Measurements from ENCODE around the gene C10orf105.

Gene C10orf105

DNA sequence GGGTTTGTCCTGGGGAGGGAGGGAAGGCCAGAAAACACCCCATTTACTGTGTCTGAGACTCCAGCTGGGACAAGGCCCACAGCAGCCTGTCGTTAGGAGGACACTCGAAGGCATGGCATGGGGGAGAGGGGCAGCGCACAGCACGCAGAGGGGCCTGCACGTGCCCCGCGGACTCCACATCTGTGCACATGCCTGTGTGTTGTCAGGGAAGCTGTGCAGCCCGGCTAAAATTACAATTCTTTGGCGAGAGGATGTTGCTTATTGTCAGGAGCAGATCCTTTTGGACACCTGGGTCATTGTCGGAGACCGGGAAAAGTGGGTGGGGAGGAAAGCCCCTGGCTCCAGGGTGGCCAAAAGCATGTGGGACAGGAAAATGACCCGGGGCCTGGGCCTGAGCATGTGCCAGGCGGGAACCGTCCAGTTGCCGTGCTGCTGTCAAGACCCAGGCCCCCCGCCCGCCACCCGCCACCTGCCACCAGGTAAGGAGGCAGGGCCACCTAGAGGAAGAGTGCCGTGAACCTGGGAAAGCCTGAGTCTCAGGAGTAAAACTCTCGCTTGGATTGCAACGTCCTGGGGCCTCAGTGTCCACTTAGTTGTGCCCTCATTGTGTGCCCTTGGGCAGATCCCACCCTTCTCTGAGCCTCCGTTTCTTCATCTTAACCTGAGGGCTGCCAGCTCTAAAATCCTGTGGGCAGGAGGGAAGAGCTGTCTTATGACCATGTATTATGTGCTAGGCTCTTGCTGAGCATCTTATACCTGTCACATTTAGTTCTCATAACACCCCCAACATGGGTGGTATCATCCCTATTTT lies 46.5 kb upstream of the C10orf105 start:
- DNase-seq: peak; percentile 49 to 77
- H3K4ac ChIP-seq (ENCODE audit: low read depth, low read length): no peak overlapping the region
- H2BK5ac ChIP-seq (ENCODE audit: low read depth, low read length, poor library complexity): peak overlapping the region; percentile 9
- peak overlapping the region; percentile 25 for H4K91ac ChIP-seq (ENCODE audit: low read depth, low read length)
- H2BK12ac ChIP-seq (ENCODE audit: low read length): peak overlapping the region; percentile 75
- no peak overlapping the region for H3K27ac ChIP-seq (ENCODE audit: low read depth, low read length)
- H2AFZ ChIP-seq (ENCODE audit: insufficient read depth, low read length, poor library complexity): peak overlapping the region; percentile 43
- H3K79me1 ChIP-seq (ENCODE audit: low read length): peaks cover 21% of the 10 kb centered on the region
- no peak overlapping the region for H3K9ac ChIP-seq (ENCODE audit: low read length)
- no peaks in the 10 kb centered on the region for H3K27me3 ChIP-seq (ENCODE audit: insufficient read depth, low read length)
- H2AK5ac ChIP-seq (ENCODE audit: low read length): peak overlapping the region; percentile 85
- peaks cover 3% of the 10 kb centered on the region for H3K9me3 ChIP-seq (ENCODE audit: insufficient read depth, low read depth, low read length)
- H3K23ac ChIP-seq (ENCODE audit: low read length): no peak overlapping the region
- WGBS (ENCODE audit: extremely low coverage, insufficient coverage, insufficient read length): no CpG with 5 or more reads among the region's 22 CpGs
- H3K79me2 ChIP-seq (ENCODE audit: control insufficient read depth, insufficient read depth, low read length, poor library complexity): peaks cover 2% of the 10 kb centered on the region
- peak overlapping the region; percentile 65 for H3K18ac ChIP-seq (ENCODE audit: low read length)
- peak overlapping the region; percentile 80 for H2BK120ac ChIP-seq (ENCODE audit: insufficient read depth, low read length, poor library complexity)
- H3K36me3 ChIP-seq (ENCODE audit: control insufficient read depth in 1 of 2, insufficient read depth in 2 of 2, low read length in 2 of 2): no peaks in the 10 kb centered on the region
- H4K12ac ChIP-seq (ENCODE audit: low read depth, low read length): no peak overlapping the region
- no peak overlapping the region for H3K4me2 ChIP-seq (ENCODE audit: low read length)
- no peak overlapping the region for H3K4me3 ChIP-seq (ENCODE audit: low read depth, low read length)
- H3K4me1 ChIP-seq (ENCODE audit: control insufficient read depth in 1 of 2, insufficient read depth in 2 of 2, low read length in 2 of 2): peaks cover 31 to 32% of the 10 kb centered on the region in 2 experiments
- H3K14ac ChIP-seq (ENCODE audit: low read length): peak overlapping the region; percentile 78
- peak overlapping the region; percentile 56 for H4K8ac ChIP-seq (ENCODE audit: low read depth, low read length)

DNA sequence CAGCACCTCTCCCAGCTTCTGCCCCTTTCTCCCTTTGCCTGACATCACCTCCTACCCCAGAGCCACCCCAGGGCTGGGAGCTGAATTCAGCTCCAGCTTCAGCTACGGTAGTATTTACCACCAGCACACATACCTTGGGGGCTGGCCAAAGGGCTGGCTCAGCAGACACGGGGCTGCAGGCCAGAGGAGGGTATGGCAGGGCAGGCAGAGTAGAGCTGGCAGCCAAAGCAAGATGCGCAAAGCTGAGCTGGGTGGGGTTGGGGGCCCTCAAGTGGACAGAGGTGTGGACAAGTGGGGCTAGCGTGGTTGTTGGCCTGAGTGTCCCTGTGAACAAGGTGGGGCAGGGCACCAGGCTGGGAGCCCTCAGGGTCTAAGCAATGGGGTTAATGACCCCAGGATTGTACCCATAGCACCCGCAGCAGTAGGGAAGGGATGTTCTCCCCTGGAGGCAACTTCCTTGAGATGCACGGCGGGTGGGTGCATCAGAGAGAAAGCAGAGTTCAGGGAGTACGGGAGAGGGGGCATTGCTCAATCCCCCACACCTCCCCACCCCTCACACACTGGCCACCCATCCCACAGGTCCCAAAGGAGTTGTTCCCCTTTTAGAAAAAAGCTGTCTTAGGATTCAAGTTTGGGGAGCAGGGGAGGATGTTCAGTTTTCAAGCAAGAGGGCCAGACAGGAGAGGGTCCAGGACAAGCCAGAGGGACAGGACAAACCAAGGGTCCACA lies 45.8 kb upstream of the C10orf105 start:
- peak overlapping the region; percentile 25 for H4K91ac ChIP-seq (ENCODE audit: low read depth, low read length)
- no peak overlapping the region for H2BK5ac ChIP-seq (ENCODE audit: low read depth, low read length, poor library complexity)

DNA sequence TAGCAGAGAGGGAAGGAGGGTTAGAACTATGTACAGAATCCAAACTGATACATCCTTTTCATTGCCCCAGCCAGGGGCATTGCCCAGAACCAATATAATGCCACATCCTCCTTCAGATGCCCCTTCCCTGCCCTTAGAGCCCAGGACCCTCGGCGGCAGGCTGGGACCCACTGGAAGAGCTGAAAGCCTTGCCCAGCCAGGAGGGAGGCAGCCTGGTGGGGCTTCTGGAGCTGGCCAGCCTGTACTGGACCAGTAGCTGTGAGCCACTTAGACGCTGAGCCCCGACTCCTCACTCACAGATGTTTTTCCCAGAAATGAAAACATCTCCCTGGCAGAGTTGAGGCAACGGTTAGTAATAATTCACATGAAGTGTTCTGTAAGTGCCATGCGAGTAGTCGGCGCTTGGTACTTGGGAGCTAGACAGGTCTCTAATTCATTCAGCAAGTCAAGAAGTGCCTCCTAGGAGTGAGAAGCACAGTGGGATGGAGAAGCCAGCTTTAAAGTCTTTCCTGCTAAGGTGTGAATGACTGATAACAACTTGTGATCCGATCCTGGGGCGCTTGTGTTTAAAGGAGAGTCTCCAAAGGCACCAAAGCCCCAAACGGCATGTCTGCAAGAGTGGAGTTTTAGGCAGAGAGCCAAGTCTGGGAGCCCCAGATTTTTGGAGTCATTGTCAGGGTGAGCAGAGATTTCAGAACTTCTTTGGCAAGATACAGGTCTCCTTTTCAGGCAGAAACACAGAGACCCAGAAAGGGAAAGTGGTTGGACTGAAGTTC lies 44.0 kb upstream of the C10orf105 start:
- Histone ChIP-seq H2BK12ac (ENCODE audit: low read length) (no peak overlapping the region), H2BK120ac (ENCODE audit: insufficient read depth, low read length, poor library complexity) (no peak overlapping the region), H3K27ac (ENCODE audit: low read depth, low read length) (no peak overlapping the region), H2BK5ac (ENCODE audit: low read depth, low read length, poor library complexity) (no peak overlapping the region), H3K4me3 (ENCODE audit: low read depth, low read length) (no peak overlapping the region), H3K4me2 (ENCODE audit: low read length) (no peak overlapping the region), H3K9ac (ENCODE audit: low read length) (no peak overlapping the region), H3K23ac (ENCODE audit: low read length) (no peak overlapping the region), H3K79me1 (ENCODE audit: low read length) (peaks cover 18% of the 10 kb centered on the region), H4K91ac (ENCODE audit: low read depth, low read length) (no peak overlapping the region), H3K79me2 (ENCODE audit: control insufficient read depth, insufficient read depth, low read length, poor library complexity) (peaks cover 2% of the 10 kb centered on the region), H3K4ac (ENCODE audit: low read depth, low read length) (no peak overlapping the region), H3K4me1 (ENCODE audit: control insufficient read depth in 1 of 2, insufficient read depth in 2 of 2, low read length in 2 of 2) (peaks cover 31 to 32% of the 10 kb centered on the region in 2 experiments), H3K18ac (ENCODE audit: low read length) (no peak overlapping the region), H3K27me3 (ENCODE audit: insufficient read depth, low read length) (no peaks in the 10 kb centered on the region), H2AK5ac (ENCODE audit: low read length) (no peak overlapping the region), H2AFZ (ENCODE audit: insufficient read depth, low read length, poor library complexity) (no peak overlapping the region), H3K36me3 (ENCODE audit: control insufficient read depth in 1 of 2, insufficient read depth in 2 of 2, low read length in 2 of 2) (no peaks in the 10 kb centered on the region), H4K12ac (ENCODE audit: low read depth, low read length) (no peak overlapping the region), H4K8ac (ENCODE audit: low read depth, low read length) (no peak overlapping the region), H3K9me3 (ENCODE audit: insufficient read depth, low read depth, low read length) (peaks cover 3% of the 10 kb centered on the region), H3K14ac (ENCODE audit: low read length) (no peak overlapping the region)
- no CpG with 5 or more reads among the region's 11 CpGs for WGBS (ENCODE audit: extremely low coverage, insufficient coverage, insufficient read length)
- DNase-seq: no peak

More for the DNA sequence above, 45.8 kb upstream of the C10orf105 start:
- H4K8ac ChIP-seq (ENCODE audit: low read depth, low read length): no peak overlapping the region
- peak overlapping the region; percentile 78 for H3K14ac ChIP-seq (ENCODE audit: low read length)
- peak overlapping the region; percentile 75 for H2BK12ac ChIP-seq (ENCODE audit: low read length)
- DNase-seq: peak; percentile 87 to 93
- no peaks in the 10 kb centered on the region for H3K27me3 ChIP-seq (ENCODE audit: insufficient read depth, low read length)
- no CpG with 5 or more reads among the region's 8 CpGs for WGBS (ENCODE audit: extremely low coverage, insufficient coverage, insufficient read length)
- H3K23ac ChIP-seq (ENCODE audit: low read length): no peak overlapping the region
- H3K4ac ChIP-seq (ENCODE audit: low read depth, low read length): no peak overlapping the region
- peak overlapping the region; percentile 65 for H3K18ac ChIP-seq (ENCODE audit: low read length)
- H3K79me2 ChIP-seq (ENCODE audit: control insufficient read depth, insufficient read depth, low read length, poor library complexity): peaks cover 2% of the 10 kb centered on the region
- H3K4me1 ChIP-seq (ENCODE audit: control insufficient read depth in 1 of 2, insufficient read depth in 2 of 2, low read length in 2 of 2): peaks cover 31 to 32% of the 10 kb centered on the region in 2 experiments
- H2AFZ ChIP-seq (ENCODE audit: insufficient read depth, low read length, poor library complexity): peak overlapping the region; percentile 43
- peaks cover 18% of the 10 kb centered on the region for H3K79me1 ChIP-seq (ENCODE audit: low read length)
- H3K36me3 ChIP-seq (ENCODE audit: control insufficient read depth in 1 of 2, insufficient read depth in 2 of 2, low read length in 2 of 2): no peaks in the 10 kb centered on the region
- H3K27ac ChIP-seq (ENCODE audit: low read depth, low read length): no peak overlapping the region
- H3K4me2 ChIP-seq (ENCODE audit: low read length): no peak overlapping the region
- no peak overlapping the region for H3K9ac ChIP-seq (ENCODE audit: low read length)
- no peak overlapping the region for H4K12ac ChIP-seq (ENCODE audit: low read depth, low read length)
- peaks cover 3% of the 10 kb centered on the region for H3K9me3 ChIP-seq (ENCODE audit: insufficient read depth, low read depth, low read length)
- H2AK5ac ChIP-seq (ENCODE audit: low read length): peak overlapping the region; percentile 75
- no peak overlapping the region for H3K4me3 ChIP-seq (ENCODE audit: low read depth, low read length)
- H2BK120ac ChIP-seq (ENCODE audit: insufficient read depth, low read length, poor library complexity): peak overlapping the region; percentile 80

DNA sequence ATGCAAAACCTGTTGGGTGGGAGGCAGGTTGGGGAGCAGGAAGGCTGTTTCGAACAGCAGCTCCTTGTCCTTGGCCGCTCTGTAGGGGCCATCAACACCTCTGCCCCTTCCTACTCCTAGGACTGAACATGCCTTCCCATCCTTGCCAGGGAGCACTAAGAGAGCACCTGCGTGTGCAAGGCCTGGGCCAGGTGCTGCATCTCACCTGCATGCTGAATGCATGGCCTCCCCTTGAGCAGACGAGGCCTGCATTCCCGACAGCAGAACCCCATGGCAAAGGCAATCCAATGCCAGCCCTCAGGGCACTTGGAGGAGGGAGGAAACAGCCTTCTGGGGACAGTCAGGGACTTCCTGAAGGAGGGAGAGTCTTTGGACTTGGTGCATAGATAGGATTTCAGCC lies 42.7 kb upstream of the C10orf105 start:
- peaks cover 3% of the 10 kb centered on the region for H3K9me3 ChIP-seq (ENCODE audit: insufficient read depth, low read depth, low read length)
- H3K4ac ChIP-seq (ENCODE audit: low read depth, low read length): no peak overlapping the region
- WGBS (ENCODE audit: extremely low coverage, insufficient coverage, insufficient read length): no CpG with 5 or more reads among the region's 5 CpGs

More for the DNA sequence above, 42.7 kb upstream of the C10orf105 start:
- Histone ChIP-seq H4K91ac (ENCODE audit: low read depth, low read length) (no peak overlapping the region), H3K23ac (ENCODE audit: low read length) (no peak overlapping the region), H4K12ac (ENCODE audit: low read depth, low read length) (no peak overlapping the region), H3K14ac (ENCODE audit: low read length) (no peak overlapping the region), H2BK12ac (ENCODE audit: low read length) (no peak overlapping the region), H3K4me3 (ENCODE audit: low read depth, low read length) (no peak overlapping the region), H4K8ac (ENCODE audit: low read depth, low read length) (no peak overlapping the region), H3K79me1 (ENCODE audit: low read length) (peaks cover 16% of the 10 kb centered on the region), H3K79me2 (ENCODE audit: control insufficient read depth, insufficient read depth, low read length, poor library complexity) (peaks cover 2% of the 10 kb centered on the region), H2AFZ (ENCODE audit: insufficient read depth, low read length, poor library complexity) (no peak overlapping the region), H2BK120ac (ENCODE audit: insufficient read depth, low read length, poor library complexity) (no peak overlapping the region), H3K4me1 (ENCODE audit: control insufficient read depth in 1 of 2, insufficient read depth in 2 of 2, low read length in 2 of 2) (peaks cover 22 to 25% of the 10 kb centered on the region in 2 experiments), H3K9ac (ENCODE audit: low read length) (no peak overlapping the region), H3K18ac (ENCODE audit: low read length) (no peak overlapping the region), H3K36me3 (ENCODE audit: control insufficient read depth in 1 of 2, insufficient read depth in 2 of 2, low read length in 2 of 2) (no peaks in the 10 kb centered on the region), H3K4me2 (ENCODE audit: low read length) (no peak overlapping the region), H2AK5ac (ENCODE audit: low read length) (no peak overlapping the region), H3K27me3 (ENCODE audit: insufficient read depth, low read length) (no peaks in the 10 kb centered on the region), H2BK5ac (ENCODE audit: low read depth, low read length, poor library complexity) (no peak overlapping the region), H3K27ac (ENCODE audit: low read depth, low read length) (no peak overlapping the region)
- DNase-seq: no peak
